ENCODE results near the gene JTB. TPM values are rescaled to one million over a fixed set of nuclear protein-coding genes. Genes with fewer than 3 reads are reported as not detected.
"Not testable (repeated sequence)": the region's sequence is repeated elsewhere in the genome, so short reads cannot be mapped to it uniquely, and the experiment has no call there.

JTB gene
- 100 to 1,000 TPM; 118 TPM for total RNA-seq

DNA sequence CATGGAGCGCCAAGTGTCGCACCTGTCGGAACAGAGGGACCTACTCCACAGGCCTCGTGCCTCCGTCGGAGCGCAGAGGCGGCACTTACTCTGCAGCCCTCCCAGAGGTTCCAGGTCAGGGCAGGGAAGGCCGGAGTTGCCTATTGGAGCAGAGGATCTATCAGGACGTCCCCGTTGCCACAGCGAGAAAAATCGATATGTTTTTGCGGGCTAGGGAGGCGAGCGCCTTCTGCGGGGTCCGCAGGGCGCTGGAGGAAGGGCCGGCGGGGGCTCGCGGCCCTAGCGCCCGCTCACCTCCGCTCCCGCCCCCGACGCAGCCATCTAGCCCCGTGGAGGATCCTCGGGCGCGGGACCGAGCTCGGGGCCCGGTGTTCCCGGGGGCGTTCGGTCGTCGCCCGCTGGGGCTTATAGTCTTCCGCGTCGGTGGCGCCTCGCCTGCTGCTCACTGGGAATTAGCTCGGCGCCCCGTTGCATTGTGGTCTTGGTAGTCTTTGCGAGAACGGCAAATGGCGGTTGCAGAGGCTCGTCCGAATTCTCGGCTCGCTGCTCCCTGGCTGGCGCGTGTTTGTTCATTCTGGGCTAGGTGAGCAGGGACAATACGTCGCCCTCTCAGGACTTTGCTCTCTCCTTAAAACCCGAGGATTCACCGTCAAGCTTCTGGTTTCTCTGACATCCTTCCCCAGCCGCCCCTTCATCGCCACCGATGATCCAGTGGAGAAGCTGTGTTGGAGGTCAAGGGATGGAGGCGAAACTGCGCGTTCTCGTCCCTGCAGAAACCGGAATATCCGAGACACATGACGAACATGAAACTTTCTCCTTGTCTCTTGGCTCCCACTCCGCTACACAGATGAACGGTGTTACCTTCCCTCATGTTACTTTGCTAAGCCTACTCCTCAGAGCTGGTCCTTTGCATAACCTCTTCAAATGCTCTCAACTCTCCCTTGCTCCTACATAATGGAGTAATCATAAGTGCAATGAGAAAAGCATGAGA lies at the start of gene JTB:
TSS of gene JTB (minus strand) at position 425 of the 991 bp plus-strand sequence. CDS start at position 3, 422 bp downstream.
- Mint-ChIP-seq H3K36me3 (peaks cover 21% of the 10 kb centered on the region), H3K4me3 (peak within 1 kb of the TSS; percentile 97), H3K9me3 (no peaks in the 10 kb centered on the region), H3K27me3 (no peaks in the 10 kb centered on the region), H3K27ac (peak within 1 kb of the TSS; percentile 93), H3K4me1 (peaks cover 42% of the 10 kb centered on the region)
- ATAC-seq (ENCODE audit: low read depth) = peak; percentile 93
- DNase-seq = peak; percentile 80
- POLR2A ChIA-PET = interaction anchor here (0.9 to 5.2 kb wide), 18 partner anchors 9 to 442 kb away, joined by 3 to 100 read pairs (median 8); partner anchors contain the start of genes CHTOP, CREB3L4, CRTC2 and DENND4B

DNA sequence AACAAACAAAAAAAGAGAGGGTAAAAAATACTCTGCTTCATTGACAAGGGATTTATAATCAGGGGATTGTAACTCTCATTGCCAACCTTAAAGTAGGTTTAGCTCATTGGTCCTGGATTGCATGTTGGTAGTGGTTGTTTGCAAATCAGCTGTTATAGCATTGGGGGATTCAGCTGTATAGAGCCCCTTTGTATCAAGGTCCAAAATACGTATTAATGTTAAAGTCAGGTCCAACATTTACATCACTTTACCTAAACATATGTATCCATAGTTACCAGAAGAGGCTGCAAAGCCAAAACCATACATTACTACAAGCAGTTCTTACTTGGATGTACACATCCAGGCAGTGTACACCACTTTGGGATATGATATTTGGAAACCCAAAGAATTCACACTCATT lies 42.5 kb upstream of the JTB start:
- H3K27me3 Mint-ChIP-seq = no peaks in the 10 kb centered on the region
- DNase-seq (no peak), ATAC-seq (ENCODE audit: low read depth) (no peak)
- no peak overlapping the region for H3K4me3 Mint-ChIP-seq
- H3K9me3 Mint-ChIP-seq = no peaks in the 10 kb centered on the region
- no peaks in the 10 kb centered on the region for H3K36me3 Mint-ChIP-seq
- H3K27ac Mint-ChIP-seq = no peak overlapping the region
- POLR2A ChIA-PET = no interaction called here
- H3K4me1 Mint-ChIP-seq = no peaks in the 10 kb centered on the region

DNA sequence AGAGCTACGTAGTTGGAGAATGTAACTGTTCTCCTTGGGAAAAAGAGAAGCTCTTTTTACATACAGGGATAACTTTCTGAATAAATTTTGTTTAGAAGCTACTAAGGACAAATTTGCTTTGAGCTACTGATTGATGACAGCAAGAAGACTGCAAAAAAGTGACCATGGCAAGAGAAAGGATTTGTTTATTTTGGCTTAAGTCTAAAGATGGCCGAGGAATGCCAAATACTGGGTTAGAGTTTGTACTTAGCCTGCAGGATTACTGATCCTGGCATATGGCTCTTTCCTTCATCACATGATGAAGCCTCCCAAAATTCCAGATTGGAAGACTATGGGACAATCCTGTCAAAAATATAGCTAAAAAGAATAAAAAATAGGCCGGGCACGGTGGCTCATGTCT lies 41.8 kb upstream of the JTB start:
- Mint-ChIP-seq H3K27me3 (no peaks in the 10 kb centered on the region), H3K4me1 (no peaks in the 10 kb centered on the region), H3K27ac (no peak overlapping the region), H3K36me3 (no peaks in the 10 kb centered on the region), H3K4me3 (no peak overlapping the region), H3K9me3 (no peaks in the 10 kb centered on the region)
- DNase-seq (no peak), ATAC-seq (ENCODE audit: low read depth) (no peak)
- POLR2A ChIA-PET = no interaction called here

DNA sequence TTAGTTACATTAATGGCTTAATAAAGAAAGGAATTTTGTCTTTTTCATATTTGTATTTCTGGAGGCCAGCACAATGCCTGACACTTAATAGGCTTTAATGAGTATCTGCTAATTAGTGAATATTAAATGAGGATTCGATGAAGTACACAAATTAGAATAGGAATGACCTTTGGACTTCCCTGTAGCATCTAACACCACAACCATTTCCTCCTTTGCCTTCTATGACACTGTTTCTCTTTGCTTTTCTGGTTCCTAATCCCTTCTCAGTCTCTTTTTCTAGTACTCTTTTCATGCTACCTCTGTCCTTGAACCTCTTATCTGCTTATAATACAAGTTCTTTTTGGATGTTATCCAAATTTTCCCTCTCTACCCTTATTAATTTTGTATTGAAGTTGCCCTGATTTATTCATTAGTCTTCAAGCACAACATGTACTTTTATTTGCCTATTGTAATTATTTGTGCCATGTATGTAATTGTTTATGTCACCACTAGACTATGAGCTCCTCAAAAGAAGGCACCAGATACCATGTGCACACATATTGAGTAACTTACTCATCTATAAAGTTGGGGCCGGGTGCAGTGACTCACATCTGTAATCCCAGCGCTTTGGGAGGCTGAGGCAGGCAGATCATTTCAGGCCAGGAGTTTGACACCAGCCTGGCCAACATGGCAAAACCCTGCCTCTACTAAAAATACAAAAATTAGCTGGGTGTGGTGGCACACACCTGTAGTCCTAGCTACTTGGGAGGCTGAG lies 36.9 kb upstream of the JTB start:
- ATAC-seq (ENCODE audit: low read depth) = no peak
- H3K36me3 Mint-ChIP-seq = no peaks in the 10 kb centered on the region
- H3K4me3 Mint-ChIP-seq = no peak overlapping the region
- POLR2A ChIA-PET = no interaction called here
- no peaks in the 10 kb centered on the region for H3K27me3 Mint-ChIP-seq
- H3K4me1 Mint-ChIP-seq = no peaks in the 10 kb centered on the region
- no peak for DNase-seq
- H3K9me3 Mint-ChIP-seq = no peaks in the 10 kb centered on the region
- no peak overlapping the region for H3K27ac Mint-ChIP-seq

DNA sequence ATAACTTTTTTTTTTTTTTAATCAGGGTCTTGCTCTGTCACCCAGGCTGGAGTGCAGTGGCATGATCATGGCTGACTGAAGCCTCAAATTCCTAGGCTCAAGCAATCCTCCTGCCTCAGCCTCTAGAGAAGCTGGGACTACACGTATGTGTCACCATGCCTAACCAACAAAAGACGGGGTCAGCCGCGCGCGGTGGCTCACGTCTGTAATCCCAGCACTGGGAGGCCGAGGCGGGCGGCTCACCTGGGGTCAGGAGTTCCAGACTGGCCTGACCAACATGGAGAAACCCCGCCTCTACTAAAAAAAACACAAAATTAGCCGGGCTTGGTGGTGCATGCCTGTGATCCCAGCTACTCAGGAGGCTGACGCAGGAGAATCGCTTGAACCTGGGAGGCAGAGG lies 35.1 kb upstream of the JTB start:
- H3K4me3 Mint-ChIP-seq; H3K9me3 Mint-ChIP-seq; H3K27ac Mint-ChIP-seq; H3K27me3 Mint-ChIP-seq; POLR2A ChIA-PET; DNase-seq; ATAC-seq (ENCODE audit: low read depth); H3K4me1 Mint-ChIP-seq; H3K36me3 Mint-ChIP-seq: not testable (repeated sequence)

DNA sequence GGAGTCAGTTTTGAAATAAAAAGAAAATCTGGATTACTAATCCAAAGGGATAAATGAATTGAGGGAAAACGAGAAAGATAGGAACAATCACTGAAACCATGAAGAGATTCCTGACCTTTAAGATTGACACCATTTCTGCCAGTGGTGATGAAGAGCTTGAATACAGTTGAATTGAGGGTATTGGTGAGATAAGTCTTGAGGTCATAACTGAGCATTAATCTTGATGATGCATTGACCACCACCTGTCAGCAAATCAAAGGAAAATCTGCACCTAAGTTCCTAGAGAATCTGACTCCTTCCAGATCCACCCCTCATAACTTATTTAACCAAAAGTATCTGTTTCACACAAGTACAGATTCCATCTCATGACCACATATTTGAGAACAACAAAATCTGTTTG lies 34.7 kb upstream of the JTB start:
- Mint-ChIP-seq H3K27me3 (no peaks in the 10 kb centered on the region), H3K9me3 (no peaks in the 10 kb centered on the region), H3K4me3 (no peak overlapping the region), H3K4me1 (no peaks in the 10 kb centered on the region), H3K36me3 (no peaks in the 10 kb centered on the region), H3K27ac (no peak overlapping the region)
- POLR2A ChIA-PET = no interaction called here
- ATAC-seq (ENCODE audit: low read depth) = no peak
- no peak for DNase-seq

DNA sequence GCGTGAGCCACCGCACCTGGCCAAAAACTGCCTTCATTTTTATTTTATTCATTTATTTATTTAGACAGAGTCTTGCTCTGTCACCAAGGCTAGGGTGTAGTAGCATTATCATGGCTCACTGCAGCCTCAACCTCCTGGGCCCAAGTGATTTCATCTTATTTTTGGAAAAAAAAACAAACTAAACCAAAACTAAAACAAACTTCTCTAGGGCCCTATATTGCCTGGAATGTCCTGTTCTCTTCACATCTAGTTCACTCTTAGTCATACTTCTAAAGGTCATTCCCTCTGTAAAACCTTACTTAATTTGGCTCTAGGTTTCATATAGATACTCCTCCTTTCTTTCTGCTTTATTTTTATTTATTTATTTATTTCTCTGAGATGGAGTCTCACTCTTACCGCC lies 28.7 kb upstream of the JTB start:
- no peak for ATAC-seq (ENCODE audit: low read depth)
- Mint-ChIP-seq H3K27me3 (no peaks in the 10 kb centered on the region), H3K9me3 (no peaks in the 10 kb centered on the region), H3K36me3 (no peaks in the 10 kb centered on the region), H3K4me1 (no peaks in the 10 kb centered on the region), H3K27ac (no peak overlapping the region), H3K4me3 (no peak overlapping the region)
- DNase-seq = no peak
- POLR2A ChIA-PET = no interaction called here

DNA sequence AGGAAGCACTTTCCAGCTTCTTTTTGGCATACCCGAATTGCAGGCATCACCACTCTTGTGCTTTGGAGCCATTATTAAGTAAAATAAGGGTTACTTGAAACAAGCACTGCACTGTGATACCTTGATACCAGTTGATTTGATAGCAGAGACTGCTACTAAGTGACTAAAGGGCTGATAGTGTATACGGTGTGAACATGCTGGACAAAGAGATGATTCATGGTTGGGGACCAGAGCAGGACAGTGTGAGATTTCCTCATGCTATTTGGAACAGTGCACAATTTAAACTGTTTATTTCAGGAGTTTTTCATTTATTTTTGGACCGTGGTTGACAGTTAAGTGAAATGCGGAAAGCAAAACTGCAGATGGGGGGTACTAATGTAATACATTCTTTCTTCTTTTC lies 22.9 kb upstream of the JTB start:
- POLR2A ChIA-PET = interaction anchor here (1.5 kb wide), 1 partner anchor 10 kb away, joined by 5 read pairs; the partner anchor contains the start of gene RPS27
- Mint-ChIP-seq H3K4me3 (no peak overlapping the region), H3K27me3 (no peaks in the 10 kb centered on the region), H3K27ac (no peak overlapping the region), H3K4me1 (peaks cover under 1% of the 10 kb centered on the region), H3K9me3 (no peaks in the 10 kb centered on the region), H3K36me3 (peaks cover 8% of the 10 kb centered on the region)
- DNase-seq = no peak
- ATAC-seq (ENCODE audit: low read depth) = no peak

DNA sequence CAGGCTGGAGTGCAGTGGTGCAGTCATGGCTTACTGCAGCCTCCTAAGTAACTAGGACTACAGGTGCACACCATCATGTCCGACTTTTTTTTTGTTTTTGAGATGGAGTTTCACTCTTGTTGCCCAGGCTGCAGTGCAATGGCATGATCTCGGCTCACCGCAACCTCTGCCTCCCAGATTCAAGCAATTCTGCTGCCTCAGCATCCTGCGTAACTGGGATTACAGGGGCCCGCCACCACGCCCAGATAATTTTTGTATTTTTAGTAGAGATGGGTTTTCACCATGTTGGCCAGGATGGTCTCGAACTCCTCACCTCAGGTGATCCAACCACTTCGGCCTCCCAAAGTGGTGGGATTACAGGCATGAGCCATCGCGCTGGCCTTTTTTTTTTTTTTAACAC lies 19.4 kb upstream of the JTB start:
- H3K27ac Mint-ChIP-seq; H3K4me3 Mint-ChIP-seq; POLR2A ChIA-PET; H3K9me3 Mint-ChIP-seq; DNase-seq; ATAC-seq (ENCODE audit: low read depth); H3K27me3 Mint-ChIP-seq: not testable (repeated sequence)
- Mint-ChIP-seq H3K36me3 (peaks cover 26% of the 10 kb centered on the region), H3K4me1 (peaks cover 14% of the 10 kb centered on the region)

DNA sequence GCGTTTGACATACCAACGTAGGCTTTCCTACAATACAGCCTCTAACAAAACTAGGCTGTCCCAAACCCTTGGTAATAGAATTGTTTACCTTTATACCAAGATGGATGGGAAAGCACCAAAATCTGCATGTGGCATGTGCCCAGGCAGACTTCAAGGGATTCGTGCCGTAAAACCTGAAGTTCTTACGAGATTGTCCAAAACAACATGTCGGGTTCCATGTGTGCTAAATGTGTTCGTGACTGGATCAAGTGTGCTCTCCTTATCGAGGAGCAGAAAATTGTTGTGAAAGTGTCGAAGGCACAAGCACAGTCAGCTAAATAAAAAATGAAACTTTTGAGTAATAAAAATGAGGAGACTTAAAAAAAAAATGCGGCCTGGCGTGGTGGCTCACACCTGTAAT lies 18.2 kb upstream of the JTB start:
- Mint-ChIP-seq H3K27ac (no peak overlapping the region), H3K4me1 (peaks cover 18% of the 10 kb centered on the region), H3K27me3 (no peaks in the 10 kb centered on the region), H3K36me3 (peaks cover 34% of the 10 kb centered on the region), H3K4me3 (no peak overlapping the region), H3K9me3 (no peaks in the 10 kb centered on the region)
- DNase-seq = no peak
- POLR2A ChIA-PET = no interaction called here
- no peak for ATAC-seq (ENCODE audit: low read depth)

DNA sequence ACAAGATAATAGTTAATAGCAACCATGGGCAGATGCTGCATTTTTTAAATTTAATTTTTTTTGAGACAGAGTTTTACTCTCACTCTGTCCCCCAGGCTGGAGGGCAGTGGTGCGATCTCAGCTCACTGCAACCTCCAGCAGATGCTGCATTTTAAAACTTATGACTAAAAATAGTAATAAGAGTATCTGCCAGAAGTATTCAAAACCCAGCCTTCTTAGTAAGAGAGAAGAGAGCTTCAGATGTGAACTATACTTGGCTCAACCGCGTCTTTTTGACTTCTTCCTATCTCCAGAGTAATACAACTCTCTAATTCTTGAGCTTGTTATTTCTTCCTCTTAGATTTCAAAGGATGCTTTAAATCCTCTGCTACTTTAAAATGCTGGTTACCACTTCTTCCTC lies 17.7 kb upstream of the JTB start:
- POLR2A ChIA-PET = interaction anchor here (0.7 kb wide), 1 partner anchor 104 kb away, joined by 3 read pairs; no protein-coding TSS in a partner anchor
- H3K36me3 Mint-ChIP-seq = peaks cover 34% of the 10 kb centered on the region
- DNase-seq (no peak), ATAC-seq (ENCODE audit: low read depth) (no peak)
- peaks cover 20% of the 10 kb centered on the region for H3K4me1 Mint-ChIP-seq
- no peak overlapping the region for H3K4me3 Mint-ChIP-seq
- no peak overlapping the region for H3K27ac Mint-ChIP-seq
- no peaks in the 10 kb centered on the region for H3K9me3 Mint-ChIP-seq
- H3K27me3 Mint-ChIP-seq = no peaks in the 10 kb centered on the region

DNA sequence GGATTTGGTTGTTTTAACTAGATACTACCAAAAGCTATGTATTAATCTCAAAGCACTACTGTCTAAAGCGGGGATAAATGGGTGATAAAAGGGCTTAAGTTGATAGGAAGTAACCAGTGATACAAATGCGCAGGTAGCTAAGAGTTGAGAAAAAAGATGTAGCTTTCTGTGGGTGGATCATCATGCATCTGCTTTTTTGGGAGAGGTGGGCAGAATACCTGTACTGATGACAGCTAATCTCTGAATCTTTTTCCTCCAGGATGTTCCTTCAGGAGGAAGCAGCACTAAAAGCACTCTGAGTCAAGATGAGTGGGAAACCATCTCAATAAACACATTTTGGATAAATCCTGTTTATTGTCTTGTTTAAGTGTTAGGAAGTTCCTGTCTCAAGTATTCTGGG lies 14.3 kb upstream of the JTB start:
- DNase-seq (no peak), ATAC-seq (ENCODE audit: low read depth) (no peak)
- POLR2A ChIA-PET = interaction anchor here (0.8 to 3.5 kb wide), 13 partner anchors 15 to 358 kb away, joined by 3 to 29 read pairs (median 9); partner anchors contain the start of genes CHTOP, CREB3L4, DENND4B and INTS3
- Mint-ChIP-seq H3K36me3 (peaks cover 34% of the 10 kb centered on the region), H3K4me1 (peaks cover 30% of the 10 kb centered on the region), H3K27ac (peak overlapping the region; percentile 98), H3K4me3 (peak overlapping the region; percentile 93), H3K9me3 (no peaks in the 10 kb centered on the region), H3K27me3 (no peaks in the 10 kb centered on the region)

DNA sequence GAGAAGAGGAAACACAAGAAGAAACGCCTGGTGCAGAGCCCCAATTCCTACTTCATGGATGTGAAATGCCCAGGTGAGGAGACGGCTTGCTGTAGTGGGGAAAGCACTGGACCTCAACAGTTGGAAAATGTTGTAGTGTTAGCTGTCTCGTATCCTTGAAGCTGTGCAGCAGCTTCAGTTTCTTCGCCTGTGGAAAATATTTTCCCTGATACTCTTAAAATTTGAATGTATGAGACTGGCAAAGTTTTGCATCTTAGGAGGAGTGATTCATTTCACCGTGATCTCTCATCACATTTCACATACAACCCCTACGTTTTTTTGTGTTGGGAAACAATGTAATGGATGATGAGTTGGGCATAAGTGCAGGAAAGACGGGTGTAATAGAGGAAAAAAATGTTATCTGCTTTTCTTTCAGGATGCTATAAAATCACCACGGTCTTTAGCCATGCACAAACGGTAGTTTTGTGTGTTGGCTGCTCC lies 13.7 kb upstream of the JTB start:
- POLR2A ChIA-PET = interaction anchor here (0.7 to 3.5 kb wide), 26 partner anchors 9 to 447 kb away, joined by 3 to 29 read pairs (median 6); partner anchors contain the start of genes CHTOP, CREB3L4, DENND4B and HAX1
- Mint-ChIP-seq H3K4me3 (peak overlapping the region; percentile 93), H3K36me3 (peaks cover 33% of the 10 kb centered on the region), H3K27ac (peak overlapping the region; percentile 98), H3K9me3 (no peaks in the 10 kb centered on the region), H3K4me1 (peaks cover 35% of the 10 kb centered on the region), H3K27me3 (no peaks in the 10 kb centered on the region)
- ATAC-seq (ENCODE audit: low read depth) = no peak
- DNase-seq = no peak
